NCI-H128 (cell line): Measurements from ENCODE around the gene COL25A1.
"Not testable (repeated sequence)": the region's sequence is repeated elsewhere in the genome, so short reads cannot be mapped to it uniquely, and the experiment has no call there.

Experiments
- DNase-seq: peaks from one replicate; lab custom pipeline; 2025; ENCODE audit not compliant: unreplicated experiment; lab: John Stamatoyannopoulos, UW

COL25A1 gene

DNA sequence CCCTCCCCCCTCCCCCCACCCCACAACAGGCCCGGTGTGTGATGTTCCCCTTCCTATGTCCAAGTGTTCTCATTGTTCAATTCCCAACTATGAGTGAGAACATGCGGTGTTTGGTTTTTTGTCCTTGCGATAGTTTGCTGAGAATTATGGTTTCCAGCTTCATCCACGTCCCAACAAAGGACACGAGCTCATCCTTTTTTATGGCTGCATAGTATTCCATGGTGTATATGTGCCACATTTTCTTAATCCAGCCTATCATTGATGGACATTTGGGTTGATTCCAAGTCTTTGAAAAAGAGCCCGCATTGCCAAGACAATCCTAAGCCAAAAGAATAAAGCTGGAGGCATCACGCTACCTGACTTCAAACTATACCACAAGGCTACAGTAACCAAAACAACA, 231.8 kb downstream of the COL25A1 start:
- DNase-seq = not testable (repeated sequence)

DNA sequence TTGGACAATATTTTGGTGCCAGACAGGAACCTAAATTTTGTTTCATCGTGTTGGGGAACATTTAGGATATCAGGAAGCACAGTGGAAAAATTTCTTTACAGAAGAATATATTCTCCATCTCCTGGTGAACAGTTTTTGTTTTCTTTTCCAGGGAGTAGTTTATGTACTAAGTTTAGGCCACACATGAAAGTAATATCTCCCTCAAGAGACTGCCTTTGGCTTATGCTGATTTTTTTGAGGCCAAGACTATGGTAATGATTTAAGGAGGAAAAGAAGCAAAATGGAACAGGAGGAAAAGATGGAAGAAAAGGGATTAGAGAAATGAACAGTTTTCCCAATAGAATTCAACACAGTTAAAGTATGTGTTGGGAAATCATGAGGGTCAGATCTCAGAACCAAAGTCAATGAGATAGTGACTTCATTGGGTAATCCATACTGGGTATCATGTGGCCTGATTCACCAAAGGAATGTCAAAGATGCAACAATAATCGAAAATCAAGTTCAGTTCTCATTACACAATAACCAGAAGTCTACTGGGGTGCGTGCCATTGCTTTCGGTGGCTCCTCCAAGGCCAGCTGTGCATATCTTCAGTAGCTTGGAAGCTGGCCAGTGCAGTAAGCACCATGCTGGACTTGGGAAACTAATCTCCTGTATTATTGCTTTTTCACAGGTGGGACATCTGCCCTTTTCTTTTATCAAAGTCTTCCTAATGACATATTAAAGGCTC, 234.8 kb downstream of the COL25A1 start:
- DNase-seq = no peak

DNA sequence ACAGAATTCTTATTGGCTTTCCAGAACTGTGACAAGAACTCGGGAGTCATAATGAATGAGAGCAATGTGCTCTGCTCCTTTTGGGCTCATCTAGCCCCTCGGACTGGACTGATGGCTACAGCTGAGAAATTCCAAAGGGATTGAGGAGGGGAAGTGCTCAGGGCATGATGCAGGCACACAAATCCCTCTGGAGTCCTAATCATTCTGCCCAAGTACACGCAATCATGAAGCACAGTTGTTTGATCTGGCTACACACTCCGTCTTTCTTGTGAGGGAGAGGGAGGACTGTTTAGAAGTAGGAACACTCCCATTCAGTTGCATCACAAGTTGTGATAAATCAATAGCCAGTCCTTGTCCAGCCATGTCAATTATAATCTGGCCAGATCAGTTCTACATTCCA, 237.5 kb downstream of the COL25A1 start:
- no peak for DNase-seq

DNA sequence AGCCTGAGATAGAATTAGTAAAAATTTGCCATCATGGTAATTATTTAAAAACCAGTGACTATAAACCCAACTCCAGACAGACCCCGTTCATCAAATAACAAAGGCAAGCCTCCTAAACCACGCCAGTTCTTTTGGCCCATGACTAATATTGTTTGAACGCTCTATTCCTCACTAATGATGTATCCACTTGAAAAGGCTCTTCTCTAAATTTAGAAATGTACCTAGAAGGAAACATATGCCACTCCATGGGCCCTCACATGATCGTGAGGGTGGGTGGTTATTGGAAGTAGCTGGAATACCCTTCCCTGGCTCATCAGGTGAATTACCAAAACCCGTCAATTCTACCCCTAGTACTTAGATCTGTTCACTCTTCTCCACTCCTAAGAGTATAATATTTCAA, 249.2 kb downstream of the COL25A1 start:
- DNase-seq = no peak

DNA sequence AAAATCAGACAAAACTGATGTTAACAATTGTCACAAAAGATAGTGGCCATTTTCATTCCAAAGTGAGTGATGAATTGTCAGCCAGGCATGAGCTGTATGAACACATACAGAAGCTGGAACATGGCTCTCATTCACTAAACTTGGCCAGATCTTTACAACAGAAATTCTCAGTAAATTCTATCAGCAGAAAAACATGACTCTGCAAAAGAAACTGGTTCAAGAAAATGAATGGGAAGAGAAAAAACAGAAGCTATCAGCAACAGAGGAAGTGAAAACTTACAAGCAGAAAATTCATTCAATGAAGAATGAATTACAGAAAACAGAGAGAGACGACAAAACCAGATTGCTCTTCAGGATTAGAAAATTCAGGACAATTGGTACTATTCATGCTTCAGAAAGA, 249.6 kb downstream of the COL25A1 start:
- no peak for DNase-seq

DNA sequence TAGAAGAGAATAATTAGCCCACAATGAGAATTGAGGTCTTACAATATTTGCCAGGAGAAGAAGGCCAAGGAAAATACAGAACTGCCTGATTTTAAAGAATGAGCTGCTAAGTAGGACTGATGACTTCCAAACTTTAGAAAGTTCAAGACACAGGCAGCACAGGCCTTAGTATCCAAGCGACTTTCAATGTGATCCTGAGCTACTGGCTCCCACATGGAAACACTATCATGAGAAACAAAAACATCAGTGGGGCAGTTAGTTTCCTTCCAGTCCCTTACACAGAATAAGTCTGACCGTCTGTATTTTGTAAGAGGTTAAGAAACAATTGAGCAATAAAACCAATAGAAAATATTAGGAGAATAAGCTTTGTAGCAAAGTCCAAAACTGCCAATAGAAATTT, 251.4 kb downstream of the COL25A1 start:
- no peak for DNase-seq

DNA sequence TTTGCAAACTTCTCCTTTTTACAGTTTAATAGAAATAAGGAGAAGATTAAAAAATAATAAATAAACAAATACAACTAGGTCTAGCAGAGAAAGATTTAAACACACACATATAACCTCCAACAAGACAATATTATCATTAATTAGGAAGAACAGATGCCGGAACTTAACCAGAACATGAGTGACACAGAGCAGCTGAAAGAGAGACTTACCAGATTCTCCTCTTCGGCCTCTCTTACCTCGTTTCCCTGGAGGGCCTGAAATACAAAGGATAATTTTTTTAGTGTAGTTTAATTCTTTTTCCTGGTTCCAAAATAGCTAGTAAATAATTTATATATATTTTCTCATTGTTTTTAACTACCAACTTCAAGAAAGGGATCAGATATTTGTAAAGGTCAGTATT, 252.5 kb downstream of the COL25A1 start:
- no peak for DNase-seq

DNA sequence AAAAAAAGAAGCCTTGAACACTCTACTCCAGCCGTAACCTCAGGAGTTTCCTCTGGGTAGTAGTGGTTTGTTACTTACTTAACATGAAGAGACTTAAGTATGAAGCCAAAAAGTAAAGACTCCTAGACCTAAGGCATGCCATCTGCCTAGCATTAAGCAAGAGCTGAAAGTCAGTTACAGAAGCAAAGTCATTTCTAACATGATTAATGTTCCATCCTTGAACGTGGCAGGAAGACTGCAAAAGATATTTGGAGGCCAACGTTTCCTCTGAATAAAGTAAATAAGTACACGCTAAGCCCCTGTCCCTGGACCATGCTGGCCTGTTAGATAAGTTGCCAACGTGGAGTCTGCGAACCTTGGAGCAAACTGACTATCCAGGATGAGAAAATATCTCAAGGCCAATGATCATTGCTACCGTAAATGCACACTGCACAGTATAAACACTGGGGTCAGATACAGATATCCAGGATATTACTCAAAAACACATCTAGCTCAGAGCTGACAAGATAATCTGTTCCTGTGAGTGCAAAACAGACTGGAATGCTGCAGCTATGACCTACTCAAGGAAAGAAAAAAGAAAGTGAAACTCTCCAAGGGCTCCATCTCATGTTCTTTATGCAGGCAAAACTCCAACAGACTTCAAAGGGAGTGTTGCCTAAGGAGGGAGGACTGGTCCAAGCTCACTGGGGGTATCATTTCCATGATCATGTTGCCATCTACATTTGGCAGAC, 255.8 kb downstream of the COL25A1 start:
- no peak for DNase-seq

DNA sequence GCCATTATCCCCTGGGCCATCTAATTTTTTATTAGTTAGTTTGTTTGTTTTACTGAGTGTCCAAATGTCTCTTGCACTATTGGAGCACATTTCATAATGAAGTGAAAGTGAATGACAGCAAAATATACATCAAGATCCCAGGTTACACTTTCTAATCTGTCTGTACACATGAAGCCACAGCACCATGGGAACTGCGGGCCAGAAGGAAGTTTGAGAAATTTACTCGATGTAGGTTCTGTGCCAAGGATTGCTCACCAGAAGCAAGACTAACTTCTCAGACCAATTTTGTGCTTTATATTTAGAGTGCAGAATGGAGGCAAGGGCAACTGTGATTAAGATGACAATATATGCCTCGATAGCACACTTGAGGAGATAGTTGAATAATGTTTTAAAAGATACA, 258.0 kb downstream of the COL25A1 start:
- DNase-seq = no peak

DNA sequence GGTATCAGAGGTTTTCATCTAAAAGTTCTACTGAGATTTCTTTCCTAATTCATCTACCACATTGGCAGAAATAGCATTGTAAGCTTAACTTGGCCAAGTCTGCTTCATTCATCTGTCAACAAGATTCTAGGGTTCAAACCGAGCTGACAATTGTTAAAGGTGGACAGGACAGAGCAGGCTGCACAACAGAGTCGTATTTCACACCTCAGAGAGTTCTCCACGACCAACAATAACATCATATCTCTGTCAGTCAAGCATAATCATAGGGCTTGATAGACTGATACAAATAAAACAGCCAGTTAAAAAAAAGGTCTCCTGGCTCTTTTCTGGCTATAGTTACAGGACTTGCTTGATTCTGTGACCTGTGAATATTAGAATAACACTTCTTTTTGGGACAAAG, 259.2 kb downstream of the COL25A1 start:
- no peak for DNase-seq

DNA sequence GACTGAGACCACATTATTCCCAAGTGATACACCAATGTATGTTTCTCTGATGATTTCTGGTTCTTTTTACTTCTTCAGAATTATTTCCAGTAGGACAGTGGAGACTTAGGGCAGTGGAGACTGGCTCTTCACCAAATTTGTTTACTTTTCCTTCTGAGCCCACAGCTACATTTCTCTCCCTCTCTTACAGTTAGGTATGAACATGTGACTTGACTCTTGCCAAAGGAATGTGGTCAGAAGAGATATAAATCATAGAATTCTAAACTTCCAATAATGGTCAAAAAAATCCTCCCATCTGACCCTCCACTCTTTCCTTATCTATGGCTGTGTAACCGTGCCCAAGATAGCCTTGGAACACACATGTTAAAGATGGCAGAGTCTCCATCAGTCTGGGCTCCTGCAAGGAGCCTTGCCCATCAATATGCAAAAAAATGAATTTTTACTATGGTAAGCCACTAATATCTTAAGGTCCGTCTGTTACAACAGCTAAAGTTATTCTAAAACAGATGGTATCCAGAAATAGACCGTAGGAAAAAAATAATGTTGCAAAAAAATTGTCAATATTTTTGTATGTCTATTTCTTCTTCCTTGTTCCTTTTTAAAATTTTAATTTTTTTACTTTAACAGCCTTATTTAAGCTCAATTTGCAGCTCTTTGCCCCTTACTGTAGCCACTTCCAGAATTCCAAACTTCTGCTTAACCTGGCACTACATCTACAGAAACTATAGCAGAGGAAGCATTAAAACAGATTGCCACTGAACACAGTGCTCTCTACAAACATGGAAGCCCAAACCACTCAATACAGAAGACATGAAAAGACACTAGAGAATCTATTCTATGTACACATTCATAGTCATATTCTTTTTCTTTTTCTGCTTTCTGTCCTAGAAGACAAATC, 260.7 kb downstream of the COL25A1 start:
- DNase-seq = no peak

DNA sequence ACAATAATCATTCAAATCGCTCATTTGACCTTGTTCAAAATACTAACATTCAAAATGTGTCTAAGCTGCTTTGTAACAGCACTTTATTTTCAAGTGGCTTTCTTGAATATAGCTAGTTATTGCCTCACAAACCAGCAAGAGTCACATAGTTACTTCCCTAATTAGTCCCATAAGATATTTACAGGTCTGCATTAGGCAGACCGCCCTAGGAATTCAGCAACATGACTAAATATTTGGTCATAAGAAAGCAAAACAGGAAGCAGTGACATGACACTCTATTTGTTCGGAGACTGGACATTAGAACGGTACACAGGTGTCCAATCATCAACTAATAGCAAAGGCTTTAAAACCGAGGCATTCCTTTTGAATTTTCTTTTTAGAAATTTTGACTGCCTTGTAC, 262.0 kb downstream of the COL25A1 start:
- no peak for DNase-seq

DNA sequence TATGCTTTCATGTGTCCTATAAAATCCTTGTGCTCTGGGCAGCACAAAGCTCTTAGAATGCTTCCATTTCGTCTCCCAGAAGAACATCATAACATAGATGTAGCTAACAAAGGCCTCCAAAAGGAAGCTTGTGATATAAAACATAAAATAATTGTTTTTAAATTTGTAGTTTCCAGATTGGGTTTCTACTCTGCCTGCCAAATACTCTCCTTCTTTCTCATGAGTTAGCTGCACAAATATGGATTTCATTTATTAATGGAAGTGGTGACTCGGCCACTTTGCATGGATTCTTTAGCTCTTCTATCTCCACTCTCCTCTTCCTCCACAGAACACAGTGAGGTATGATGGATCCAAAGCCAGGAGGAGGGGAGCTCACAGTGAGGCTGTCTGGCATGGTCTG, 265.4 kb downstream of the COL25A1 start:
- no peak for DNase-seq

DNA sequence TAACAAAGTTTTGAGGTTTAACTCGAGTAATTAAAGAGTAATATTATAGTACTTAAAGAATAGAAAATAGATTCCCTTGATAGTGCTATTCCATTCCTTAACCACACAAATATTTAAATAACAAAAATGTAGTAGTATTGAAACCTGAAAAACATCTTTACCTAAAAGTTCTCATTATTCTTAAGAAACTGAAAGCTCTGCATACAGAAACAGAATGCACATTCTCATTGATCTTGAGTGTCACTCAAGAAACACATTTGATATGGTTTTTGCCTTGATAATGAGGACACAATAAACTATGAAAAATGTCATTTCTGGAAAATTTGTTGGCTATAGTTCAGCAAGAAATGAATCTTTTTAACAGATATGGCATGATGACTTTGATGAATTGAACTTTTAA, 268.5 kb downstream of the COL25A1 start:
- no peak for DNase-seq

DNA sequence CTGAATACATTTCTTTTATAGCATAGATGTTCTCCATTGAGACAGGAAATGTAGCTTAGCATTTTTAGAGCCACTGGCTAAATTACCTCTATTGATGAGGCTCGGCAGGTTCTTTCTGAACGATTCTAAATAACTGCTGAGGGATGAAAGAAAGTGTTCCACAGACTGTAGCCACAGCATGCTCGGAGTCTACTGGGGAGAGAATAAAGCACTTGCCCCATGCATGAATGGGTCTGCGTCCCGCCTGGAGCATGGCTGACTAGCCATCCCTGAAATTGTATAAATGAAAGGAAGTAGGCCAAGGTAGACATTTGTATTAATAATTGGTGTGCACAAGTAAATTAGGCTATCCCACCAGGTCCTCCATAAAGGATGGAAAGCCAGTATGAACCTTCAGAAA, 269.8 kb downstream of the COL25A1 start:
- no peak for DNase-seq

DNA sequence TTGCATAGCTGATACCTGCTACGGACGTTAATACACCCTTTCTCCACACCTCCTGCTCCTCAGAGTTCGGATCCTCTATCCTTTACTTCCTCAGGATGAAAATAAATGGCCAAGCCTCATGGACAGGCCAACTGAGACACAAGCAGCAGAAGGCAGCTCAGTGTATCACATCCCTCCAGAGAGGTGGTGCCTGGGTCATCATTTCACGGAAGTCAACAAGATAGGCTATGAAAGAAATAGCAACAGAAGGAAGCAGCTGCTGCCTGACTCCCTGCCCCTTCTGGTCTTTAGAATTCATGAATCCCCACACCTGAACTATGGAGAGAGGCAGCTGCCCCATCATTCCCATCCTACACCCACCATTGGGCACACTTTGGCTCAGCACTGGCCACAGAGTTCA, 272.5 kb downstream of the COL25A1 start:
- no peak for DNase-seq

DNA sequence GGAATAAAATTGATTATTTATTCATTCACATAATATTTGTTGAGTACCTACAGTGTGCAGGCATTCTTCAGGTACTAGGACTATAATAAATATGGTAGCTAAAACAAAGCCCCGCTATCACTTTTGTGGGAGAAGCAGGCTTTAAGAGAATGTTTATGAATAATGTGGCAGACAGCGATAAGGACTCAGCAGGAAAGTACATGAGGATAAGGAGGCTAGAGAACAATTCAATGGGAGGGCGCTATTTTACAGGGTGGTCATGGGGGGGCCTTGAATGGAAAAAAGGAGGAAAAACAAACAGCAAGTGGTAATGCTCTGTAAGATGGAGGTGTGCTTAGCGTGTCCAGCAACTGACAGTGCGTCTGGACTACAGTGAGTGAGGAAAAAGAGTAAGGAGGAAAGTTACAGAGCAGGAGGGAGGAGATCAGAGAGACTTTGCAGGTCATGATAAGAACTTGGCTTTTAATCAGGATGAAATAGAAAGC, 275.4 kb downstream of the COL25A1 start:
- no peak for DNase-seq

DNA sequence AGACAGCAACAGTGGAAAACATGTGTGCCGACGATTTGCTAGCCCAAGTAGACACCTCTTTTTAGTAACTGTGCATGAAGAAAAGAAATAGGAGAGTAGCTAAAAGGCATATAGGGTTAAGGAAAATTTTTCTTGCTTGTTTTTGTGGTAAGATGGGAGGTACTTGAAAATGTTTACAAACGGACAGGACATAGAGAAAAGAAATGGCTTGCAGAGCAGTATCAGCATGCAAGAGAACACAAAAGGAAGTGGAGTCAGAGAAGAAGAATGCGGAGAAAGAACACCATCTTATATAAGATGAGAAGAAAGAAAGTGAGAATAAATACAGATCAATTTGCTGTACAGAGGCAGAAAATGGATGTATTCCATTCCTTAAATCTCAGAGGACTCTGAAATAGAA, 275.9 kb downstream of the COL25A1 start:
- DNase-seq = no peak

DNA sequence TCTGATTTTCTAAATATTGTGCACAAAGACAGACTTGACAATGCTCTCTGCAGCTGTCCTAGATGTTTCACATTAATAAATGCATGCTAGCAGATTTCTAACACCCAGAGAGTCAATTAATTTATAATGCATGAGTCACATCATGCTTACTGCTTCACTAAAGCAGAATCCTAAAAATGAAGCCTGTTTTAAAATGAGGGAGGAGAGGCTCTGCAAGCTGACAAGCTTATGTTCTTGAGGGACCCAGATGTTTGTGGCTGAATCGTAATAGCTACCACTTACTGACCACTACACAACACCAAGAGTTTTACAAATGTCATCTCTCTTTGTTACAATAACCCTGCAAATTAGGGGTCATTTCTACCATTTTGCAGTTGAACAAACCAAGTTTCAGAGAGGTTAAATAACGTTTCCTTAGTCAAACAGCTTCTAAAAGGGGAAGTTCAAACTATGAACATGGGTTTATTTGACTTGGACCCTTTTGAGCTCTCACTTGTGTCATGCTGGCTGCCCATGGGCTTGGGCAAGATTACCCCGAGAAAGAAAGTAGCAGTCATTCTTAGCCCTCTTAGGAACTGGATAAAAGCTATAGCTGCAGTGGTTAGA, 276.9 kb downstream of the COL25A1 start:
- DNase-seq = no peak

DNA sequence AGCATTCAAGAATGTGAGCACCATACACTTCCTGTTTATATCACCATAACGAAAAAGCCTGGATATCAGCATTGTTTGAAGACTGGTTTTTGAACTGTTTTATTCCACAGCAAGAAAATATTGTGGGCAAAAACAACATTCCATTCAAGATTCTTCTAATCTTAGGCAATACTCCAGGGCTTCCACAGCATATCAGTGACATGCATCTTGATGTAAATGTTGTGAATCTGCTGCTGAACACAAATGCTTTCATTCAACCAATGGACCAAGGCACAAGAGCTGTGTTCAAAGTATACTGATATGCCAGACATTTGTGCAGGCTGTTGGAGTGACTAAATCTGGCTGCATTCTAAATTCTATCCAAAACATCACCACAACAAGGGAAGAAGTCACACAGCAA, 279.5 kb downstream of the COL25A1 start:
- DNase-seq = no peak

DNA sequence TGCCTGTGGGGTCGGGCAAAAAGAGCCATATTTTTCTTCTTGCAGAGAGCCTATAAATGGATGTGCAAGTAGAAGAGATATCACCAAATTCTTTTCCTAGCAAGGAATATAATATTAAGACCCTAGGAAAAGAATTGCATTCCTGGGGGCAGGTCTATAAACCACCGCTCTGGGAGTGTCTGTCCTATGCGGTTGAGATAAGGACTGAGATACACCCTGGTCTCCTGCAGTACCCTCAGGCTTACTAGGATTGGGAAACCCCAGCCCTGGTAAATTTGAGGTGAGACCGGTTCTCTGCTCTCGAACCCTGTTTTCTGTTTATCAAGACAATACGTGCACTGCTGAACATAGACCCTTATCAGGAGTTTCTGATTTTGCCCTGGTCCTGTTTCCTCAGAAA, 280.8 kb downstream of the COL25A1 start:
- not testable (repeated sequence) for DNase-seq
